HG03135 (cell line): ENCODE results near the gene TPRG1L.

Source experiments
- ATAC-seq: cut with Tn5 transposase; IDR thresholded peaks from one replicate; pipeline ENCODE4 v1.9.1; 2021; ENCODE audit warnings: mild to moderate bottlenecking, moderate library complexity; ENCODE audit not compliant: unreplicated experiment

The TPRG1L gene

DNA sequence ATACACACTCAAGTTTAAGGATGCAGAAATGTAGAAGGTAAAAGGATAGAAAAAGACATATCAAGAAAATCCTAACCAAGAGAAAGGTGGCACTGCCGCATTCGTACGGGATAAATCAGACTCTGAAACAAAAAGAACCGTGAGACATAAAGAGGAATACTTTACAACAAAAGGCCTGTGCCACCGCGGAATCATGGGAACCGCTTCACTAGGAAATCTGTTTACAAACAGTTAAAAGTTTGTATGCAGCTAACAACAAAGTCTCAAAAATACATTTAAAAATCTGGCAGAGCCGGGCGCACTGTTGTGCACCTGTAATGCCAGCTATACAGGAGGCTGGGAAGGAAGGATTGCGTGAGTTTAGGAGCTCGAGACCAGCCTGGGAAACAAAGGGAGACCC lies 17.0 kb downstream of the TPRG1L start:
- ATAC-seq = no peak

DNA sequence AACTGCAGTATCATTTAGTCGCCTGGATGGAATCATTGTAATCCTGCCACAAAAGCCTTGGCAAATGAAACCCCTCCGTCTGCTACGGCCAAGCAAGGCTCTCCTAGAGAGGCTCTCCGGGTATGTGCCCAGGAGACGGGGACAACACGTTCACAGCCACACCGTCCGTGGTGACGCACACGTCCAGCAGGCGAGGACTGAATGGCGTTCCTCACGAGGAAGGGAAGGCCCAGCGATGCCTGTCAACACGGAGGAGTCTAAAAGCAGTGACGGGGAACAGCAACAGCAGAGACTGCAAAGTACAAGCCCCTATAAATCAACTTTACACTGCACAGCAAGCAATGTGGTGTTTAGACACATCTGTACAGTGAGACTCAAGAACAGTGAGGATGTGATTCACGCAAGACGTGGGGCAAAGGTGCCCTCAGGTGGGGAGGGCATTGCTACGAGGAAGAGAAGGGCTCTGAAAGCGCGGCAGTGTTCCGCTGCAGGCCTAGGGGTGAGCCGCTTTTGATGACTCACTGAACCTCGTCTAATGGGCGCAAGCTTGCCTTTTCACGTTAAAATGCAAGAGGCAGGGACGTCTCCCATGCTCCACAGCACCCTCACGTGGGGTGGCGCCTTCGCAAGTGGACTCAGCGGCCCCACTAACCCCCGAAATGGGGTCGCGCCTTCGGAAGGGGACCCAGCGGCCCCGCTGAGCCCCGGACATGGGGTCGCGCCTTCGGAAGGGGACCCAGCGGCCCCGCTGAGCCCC lies 18.3 kb downstream of the TPRG1L start:
- ATAC-seq = no peak

DNA sequence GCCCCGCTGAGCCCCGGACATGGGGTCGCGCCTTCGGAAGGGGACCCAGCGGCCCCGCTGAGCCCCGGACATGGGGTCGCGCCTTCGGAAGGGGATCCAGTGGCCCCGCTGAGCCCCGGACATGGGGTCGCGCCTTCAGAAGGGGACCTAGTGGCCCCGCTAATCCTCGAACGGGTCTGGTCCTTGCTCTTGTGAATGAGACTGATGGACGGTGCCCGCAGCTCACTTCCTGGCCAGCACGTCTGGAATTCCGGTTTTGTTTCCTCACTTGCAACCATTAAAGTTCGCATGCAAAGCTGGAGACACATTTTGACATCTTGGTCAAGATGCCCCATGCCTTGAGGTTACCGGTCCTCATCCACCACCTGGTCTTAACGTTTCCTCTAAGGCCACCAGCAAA lies 19.5 kb downstream of the TPRG1L start:
- ATAC-seq = no peak

DNA sequence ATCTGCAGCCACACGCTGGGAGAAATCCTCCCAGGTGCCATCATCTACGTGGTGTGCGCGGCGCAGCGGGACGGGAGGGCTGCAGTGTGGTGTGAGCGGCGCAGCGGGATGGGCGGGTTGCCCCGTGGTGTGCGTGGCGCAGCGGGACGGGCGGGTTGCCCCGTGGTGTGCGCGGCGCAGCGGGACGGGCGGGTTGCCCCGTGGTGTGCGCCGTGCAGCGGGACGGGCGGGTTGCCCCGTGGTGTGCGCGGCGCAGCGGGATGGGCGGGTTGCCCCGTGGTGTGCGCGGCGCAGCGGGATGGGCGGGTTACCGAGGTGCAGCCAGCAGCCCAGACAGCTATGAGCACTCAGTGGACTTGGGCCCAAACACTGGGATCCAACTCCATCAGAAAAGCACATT lies 20.4 kb downstream of the TPRG1L start:
- ATAC-seq = no peak

DNA sequence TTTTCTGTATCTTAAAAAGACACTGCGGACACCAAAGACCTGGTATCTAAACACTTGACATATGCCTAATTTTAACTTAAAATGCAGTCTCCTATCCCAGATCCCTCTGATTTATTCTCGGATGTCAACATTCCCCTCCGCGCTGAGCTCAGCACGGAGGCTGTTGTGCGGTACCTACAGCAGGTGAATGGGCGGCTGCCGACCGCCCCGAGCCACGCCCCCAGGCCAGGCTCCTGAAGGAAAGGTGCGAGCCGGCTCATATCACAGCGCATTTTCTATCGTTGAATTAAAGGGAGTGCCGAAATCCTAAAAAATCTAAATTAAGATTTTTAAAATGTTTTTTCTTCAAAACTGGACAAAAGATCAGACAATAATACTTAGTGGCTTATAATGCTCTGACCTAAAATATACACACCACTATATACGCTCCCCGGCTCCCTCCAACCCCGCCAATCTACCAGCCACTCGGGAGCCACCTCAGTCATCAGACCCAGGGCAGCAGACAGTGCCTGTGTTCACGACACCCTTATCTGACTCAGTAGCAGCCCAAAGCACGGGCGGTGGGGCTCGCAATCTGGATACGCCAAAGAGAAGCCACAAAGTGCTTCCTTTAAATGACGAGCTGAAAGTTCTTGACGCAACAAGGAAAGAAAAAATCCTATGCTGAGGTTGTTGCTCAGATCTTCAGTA lies 21.0 kb downstream of the TPRG1L start:
- no peak for ATAC-seq

DNA sequence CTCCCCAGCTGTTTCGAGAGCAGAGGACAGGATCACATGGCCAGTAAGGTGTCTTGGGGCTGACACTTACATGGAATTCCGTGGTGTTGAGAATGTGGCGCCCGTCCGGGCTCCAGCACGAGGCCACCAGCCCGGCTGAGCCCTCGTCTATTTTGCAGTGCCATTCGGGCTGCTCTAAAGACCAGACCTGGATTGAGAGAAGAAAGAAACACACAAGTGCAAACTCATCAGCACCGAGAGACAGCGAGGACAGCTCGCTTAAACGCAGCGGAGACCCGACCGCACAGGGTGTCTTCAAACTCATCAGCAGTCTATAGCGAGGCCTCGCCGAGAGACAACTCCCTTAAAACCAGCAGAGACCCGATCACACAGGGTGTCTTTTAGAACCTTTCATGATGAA lies 21.8 kb downstream of the TPRG1L start:
- no peak for ATAC-seq

DNA sequence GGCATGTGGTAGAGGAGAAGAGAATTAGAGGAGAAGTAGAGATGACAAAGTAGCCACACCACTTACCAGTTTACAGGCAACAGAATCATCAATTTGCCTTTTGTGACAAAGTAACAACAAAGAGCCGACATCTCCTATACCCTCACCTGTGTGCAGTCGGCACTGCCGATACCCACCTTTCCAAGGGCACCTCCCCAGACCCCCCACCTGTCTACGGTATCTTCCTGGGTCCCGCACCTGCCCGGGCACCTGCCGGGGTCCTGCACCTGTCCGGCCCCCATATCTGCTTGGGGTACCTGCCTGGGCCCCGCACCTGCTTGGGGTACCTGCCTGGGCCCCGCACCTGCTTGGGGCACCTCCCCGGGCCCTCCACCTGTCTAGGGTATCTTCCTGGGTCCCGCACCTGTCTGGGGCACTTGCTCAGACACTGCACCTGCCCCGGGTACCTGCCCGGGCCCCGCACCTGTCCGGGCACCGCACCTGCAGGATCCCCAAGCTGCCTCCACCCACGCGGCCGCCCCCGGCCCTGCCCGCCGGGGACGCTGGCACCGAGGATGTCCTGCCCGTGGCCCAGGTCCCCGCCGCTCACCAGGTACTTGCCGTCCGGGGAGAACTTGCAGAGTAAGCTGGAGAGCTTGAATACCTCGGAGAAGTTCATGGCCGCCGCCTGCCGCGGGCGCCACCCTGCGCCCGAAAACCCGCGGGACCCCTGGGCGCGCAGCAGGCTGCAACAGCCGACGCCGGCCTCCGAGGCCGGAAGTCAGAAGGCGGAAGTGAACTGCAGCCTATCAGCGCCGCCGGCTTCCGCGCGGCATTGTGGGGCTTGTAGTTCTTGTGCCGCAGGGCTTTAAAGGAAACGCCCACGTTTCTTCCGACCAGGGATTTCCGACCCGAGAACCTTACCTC lies 24.8 kb downstream of the TPRG1L start, which contains the start of gene WRAP73:
Gene WRAP73 (minus strand): TSS at position 762 of the 906 bp plus-strand sequence. CDS start 104 bp downstream, at position 658.
- ATAC-seq = peak; percentile 71

DNA sequence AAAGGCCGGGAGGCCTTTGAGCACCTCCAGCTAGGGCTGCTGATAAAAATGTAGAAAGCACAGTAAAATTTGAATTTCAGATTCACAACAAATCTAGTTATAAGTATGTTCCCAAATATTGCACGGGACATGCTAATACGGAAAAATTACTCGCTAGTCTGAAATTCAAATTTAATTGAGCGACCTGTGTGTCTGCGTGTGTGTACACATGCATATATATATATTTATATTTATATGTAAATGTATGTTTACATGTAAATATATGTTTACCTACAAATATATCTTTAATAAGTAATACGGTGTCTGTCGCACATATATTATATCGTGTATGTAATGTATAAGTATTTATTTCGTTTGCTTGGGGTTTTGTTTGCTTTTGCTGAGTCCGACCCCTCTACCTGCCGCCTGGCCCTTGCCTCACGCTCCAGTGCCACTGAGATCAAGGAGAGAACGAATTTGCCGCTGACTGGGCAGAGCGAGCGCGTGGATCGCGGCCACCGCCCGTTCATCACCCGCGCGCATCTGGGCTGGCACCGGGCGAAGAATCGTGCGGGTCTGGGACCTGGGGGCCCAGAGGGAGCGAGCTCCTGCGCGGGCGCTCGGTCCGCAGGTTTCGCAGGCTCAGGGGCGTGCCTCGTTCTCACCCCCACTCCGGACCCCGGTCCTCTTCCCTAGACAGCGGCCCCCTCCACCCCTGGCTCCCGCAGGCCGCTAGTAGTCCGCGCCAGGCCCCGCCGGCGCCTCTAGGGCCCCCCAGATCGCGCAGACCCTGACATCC lies 25.6 kb downstream of the TPRG1L start:
- no peak for ATAC-seq

DNA sequence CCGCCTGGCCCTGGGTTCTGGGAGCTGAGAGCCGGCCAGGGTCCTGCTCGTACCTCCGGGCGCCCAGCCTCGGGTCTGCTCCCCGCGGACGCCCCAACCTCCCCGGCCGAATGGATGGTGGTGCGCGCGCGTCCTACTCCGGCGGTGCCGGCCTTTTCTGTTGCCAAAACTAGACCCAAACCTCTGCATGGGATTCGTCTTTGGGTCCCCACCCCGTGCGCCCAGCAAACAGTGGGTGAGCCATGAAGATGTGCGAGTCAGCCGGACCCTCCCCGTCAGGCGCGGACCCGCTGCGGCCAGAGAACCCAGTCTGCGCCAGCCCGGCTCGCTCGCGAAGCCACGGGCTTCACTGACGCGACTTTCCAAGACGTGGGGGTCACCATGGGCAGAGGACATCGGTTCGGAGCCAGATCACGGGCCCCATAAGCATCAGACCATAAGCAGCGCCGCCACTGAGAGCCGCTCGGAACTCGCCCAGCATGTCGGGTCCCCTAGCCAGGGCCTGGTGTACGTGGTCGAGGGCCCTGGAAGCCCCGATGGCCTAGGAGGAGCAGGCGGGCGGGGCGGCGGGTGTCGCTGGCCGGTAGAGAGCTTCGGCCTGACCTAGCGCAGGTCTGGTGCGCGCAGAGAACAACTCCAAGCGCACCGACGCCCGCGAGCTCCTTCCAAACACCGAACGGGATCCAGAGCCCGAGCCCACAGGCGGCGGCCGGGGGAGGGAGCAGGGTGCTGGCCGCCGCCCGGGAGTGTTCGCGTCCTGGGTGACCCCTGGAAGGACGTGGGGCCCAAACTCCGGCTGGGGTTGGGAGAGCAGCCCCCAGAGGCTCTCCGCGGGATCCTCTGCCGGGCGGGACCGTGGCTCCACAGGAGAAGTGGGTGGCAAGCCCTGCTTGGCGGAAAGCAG lies 26.5 kb downstream of the TPRG1L start:
- ATAC-seq = no peak

DNA sequence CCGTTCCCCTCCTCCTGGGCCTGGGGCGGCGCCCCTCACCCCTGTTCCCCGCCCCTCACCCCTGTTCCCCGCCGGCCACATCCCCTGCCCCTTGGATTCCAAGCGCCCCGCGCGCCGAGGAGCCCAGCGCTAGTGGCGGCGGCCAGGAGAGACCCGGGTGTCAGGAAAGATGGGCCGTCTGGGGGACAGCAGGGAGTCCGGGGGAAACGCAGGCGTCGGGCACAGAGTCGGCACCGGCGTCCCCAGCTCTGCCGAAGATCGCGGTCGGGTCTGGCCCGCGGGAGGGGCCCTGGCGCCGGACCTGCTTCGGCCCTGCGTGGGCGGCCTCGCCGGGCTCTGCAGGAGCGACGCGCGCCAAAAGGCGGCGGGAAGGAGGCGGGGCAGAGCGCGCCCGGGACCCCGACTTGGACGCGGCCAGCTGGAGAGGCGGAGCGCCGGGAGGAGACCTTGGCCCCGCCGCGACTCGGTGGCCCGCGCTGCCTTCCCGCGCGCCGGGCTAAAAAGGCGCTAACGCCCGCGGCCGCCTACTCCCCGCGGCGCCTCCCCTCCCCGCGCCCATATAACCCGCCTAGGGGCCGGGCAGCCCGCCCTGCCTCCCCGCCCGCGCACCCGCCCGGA lies 27.2 kb downstream of the TPRG1L start, which contains the start of gene TP73:
Gene TP73 (plus strand): TSS at position 587 of the 618 bp plus-strand sequence. CDS start 29,850 bp downstream, outside the sequence.
- ATAC-seq = no peak

DNA sequence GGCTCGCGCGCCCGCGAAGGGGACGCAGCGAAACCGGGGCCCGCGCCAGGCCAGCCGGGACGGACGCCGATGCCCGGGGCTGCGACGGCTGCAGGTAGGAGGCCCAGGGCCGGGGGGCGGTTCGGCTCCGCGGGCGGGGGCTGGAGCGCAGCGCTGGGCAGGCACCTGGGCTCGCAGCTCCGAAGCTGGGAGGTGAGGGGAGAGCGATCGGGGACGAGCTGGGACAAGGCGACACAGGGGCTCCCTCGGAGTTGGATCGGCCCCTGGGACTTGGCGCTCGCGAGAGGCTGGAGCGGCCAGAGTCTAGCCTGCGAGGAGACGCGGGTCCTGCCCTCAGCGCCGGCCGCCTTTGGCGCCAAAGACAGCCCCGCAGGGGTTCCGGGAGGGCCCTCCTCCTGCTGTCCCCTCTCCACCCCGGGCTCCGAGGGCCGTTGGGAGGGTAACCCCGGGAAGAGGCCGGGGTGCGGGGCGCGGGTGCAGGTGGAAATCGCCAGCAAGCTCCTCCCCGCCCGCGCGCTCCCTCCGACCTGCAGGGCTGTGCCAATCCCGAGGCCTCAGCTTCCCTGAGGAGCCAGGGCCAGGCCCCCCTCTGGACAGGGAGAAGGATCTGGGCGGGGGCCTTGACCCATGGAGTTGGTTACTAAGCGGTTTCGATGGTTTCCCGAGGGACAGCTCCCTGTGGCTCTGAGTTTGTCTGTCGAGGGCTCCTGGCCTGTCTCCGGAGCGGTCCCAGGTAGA lies 27.9 kb downstream of the TPRG1L start:
- ATAC-seq = no peak

DNA sequence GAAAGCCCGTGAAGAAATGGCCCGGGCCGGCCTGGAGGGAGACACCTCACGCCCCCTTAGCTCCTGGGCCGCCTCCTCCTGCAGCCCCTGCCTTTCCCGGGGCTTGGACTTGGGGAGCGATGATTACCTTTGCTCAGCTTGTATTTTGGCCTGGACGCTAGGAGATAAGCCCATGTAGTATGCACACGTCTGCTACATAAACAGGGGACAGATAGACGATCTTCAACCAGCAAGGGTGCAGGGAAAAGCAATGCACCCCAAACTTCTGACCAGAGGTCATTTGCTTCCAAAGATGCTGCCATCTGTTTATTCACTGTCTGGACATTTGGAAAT lies 28.4 kb downstream of the TPRG1L start:
- ATAC-seq = no peak

DNA sequence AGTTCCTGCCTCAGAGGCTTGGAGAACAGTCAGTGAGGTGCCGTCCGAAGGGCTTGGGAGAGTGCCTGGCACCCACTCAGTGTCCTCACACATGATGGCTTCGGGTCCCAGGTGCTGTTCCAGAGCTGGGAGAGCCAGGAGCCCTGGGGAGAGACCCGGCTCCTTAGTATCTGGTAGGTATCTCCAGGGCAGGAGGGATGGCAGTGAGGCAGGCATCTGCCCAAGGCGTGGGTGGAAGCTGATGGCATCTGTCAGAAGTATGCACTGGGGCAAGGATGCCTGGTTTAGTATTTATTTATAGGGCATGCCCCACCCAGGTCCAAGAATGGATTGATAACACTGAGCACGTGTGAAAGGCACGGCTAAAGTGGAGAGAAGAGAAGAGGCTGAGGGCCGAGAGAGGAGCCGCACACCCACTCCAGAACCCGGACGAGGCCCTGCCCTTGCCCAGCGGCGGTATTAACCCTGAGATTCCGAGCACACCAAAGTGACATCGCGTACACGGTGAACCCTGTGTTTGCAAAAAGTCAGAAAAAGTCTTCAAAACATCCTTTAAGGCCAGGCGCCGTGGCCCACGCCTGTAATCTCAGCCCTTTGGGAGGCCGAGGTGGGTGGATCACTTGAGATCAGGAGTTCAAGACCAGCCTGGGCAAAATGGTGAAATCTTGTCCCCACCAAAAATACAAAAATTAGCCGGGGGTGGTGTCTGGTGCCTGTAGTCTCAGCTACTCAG lies 29.9 kb downstream of the TPRG1L start:
- no peak for ATAC-seq

DNA sequence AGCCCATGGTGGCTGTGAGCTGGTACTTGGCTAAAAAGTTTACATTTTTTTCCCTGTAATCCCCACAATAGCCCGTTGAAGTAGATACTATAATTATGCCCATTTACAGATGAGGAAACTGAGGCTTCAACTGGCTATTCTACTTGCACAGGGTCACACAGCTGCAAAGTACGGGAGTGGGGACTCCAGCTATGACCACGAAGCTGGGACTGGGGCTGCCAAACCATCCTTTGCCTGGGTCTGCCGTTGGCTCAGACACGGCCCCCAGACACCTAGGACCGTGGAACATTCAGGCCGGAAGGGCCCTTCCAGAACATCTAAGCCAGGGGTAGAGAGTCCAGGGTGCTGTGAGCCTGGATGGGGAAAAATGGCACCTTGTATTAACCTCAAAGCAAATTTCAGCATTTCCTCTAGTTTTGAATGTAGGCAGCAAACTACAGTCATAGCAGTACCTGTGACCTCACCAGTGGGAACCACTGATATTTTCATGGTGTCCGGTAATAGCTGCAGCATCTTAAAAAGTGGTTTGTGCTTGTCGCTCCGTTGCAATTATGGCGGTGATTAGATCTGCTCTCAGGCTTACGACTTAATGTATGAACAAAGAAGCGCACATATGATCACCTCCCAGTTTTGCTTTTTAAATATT lies 31.8 kb downstream of the TPRG1L start:
- ATAC-seq = peak; percentile 49

DNA sequence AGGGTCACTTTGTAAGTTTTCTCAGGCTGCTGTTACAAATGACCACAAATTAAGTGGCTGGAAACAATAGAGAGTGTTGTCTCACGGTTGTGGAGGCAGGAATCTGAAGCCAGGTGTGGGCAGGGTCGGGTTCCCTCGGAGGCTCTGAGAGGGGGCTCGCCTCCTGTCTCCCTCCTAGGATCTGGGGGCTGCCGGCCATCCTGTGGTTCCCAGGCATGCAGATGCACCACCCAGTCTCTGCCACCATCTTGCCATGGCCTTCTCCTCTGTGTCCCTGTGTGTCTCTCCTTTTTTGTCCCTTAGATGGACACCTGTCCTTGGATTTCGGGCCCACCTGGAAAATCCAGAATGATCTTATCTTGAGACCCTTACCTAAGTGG lies 32.3 kb downstream of the TPRG1L start:
- no peak for ATAC-seq

DNA sequence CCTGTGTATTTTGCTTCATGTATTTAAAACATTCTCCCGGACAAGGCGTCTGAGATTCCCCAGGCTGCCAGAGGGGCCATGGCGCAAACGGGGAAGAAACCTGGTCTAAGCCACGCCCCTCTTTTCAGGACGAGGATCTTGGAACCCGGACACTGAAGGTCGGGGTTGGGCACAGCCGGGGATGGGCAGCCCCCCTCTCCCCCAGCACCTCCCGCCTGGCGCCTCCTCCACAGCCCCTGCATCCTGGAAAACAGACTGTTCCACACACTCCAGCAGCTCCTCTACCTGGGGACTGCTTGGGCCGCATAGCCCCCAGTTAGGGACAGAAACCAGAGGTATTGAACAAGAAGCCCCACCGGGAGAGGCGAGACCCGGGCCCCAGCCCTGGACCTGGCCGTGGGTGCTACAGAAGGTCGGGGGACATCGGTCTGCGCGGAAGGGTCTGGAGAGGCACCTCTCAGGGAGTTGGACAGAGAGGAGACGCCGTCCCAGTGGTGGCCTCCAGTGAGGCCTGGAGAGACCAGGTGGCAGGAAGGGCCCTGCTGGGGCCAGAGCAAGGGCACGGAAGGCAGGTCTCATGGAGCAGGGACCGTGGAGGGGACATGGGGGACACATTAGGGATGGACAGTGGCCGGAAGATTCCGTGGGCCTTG lies 32.9 kb downstream of the TPRG1L start:
- no peak for ATAC-seq

DNA sequence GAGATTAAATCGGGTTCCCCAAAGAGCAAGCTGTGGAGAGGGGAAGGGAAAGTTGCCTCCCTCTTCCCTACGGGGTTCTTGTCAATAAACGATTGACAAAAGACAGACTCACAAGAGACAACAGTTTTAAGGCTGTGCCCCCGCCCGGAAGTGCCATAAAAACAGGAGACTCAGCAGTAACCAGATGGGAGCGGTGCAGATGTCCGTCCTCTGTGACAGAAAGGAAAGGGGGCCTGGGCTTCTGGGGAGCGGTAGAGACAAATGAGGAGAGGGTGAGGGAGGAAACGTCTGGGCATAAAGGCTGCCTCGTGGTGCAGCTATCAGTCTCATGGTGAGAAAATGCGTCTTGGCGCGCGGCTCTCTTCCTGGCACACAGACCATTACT lies 33.4 kb downstream of the TPRG1L start:
- ATAC-seq = no peak
